ENCODE measurements around the gene BLOC1S1. TPM values are rescaled to one million over a fixed set of nuclear protein-coding genes. Genes with fewer than 3 reads are reported as not detected.

Gene BLOC1S1
- total and polyA plus RNA-seq, 2 experiments from 2014 or later = 133 to 159 TPM

DNA sequence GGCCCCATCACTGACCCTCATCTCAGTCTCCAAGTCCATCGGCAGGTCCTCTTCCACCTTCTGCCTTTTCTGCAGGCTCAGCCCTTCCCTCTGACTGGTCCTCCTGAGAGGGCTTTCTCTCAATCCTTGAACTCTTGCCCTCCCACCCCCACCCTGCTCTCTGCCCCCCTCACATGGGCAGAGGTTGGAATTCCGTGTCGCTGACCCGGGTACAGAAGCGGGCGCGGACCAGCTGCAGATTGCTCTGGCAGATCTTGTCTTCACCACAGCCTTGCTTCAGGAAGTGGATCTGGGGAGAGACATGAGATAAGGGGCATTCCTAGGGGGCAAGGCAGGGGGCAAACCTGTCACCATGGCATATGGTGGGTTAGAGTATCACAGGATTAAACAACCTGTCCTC, 20.5 kb upstream of the BLOC1S1 start:
- Histone ChIP-seq H3K36me3 (peaks cover 27% of the 10 kb centered on the region), H3K4me3 (no peak overlapping the region), H3K27me3 (no peaks in the 10 kb centered on the region), H3K4me1 (ENCODE audit: low read depth) (no peaks in the 10 kb centered on the region), H3K9me3 (ENCODE audit: low read depth) (no peaks in the 10 kb centered on the region), H3K27ac (no peak overlapping the region)
- TF ChIP-seq, protein P1, sequence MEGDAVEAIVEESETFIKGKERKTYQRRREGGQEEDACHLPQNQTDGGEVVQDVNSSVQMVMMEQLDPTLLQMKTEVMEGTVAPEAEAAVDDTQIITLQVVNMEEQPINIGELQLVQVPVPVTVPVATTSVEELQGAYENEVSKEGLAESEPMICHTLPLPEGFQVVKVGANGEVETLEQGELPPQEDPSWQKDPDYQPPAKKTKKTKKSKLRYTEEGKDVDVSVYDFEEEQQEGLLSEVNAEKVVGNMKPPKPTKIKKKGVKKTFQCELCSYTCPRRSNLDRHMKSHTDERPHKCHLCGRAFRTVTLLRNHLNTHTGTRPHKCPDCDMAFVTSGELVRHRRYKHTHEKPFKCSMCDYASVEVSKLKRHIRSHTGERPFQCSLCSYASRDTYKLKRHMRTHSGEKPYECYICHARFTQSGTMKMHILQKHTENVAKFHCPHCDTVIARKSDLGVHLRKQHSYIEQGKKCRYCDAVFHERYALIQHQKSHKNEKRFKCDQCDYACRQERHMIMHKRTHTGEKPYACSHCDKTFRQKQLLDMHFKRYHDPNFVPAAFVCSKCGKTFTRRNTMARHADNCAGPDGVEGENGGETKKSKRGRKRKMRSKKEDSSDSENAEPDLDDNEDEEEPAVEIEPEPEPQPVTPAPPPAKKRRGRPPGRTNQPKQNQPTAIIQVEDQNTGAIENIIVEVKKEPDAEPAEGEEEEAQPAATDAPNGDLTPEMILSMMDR (IDR thresholded peaks at IDR 0.05; ENCODE audit: low read depth, low read length) = no peak
- DNase-seq (ENCODE audit: low read depth in 1 of 2, low spot score in 1 of 2) = no peak

GRCh38 chr12:55696141-55696540, 19.7 kb upstream of the BLOC1S1 start:
- Histone ChIP-seq H3K4me3 (no peak overlapping the region), H3K4me1 (ENCODE audit: low read depth) (no peaks in the 10 kb centered on the region), H3K27ac (no peak overlapping the region), H3K9me3 (ENCODE audit: low read depth) (no peaks in the 10 kb centered on the region), H3K27me3 (no peaks in the 10 kb centered on the region), H3K36me3 (peaks cover 27% of the 10 kb centered on the region)
- no peak for DNase-seq (ENCODE audit: low read depth in 1 of 2, low spot score in 1 of 2)
- TF ChIP-seq, protein P1 (IDR thresholded peaks at IDR 0.05; ENCODE audit: low read depth, low read length) = no peak

GRCh38 chr12:55696796-55697462, 18.9 kb upstream of the BLOC1S1 start:
- TF ChIP-seq, protein P1 (IDR thresholded peaks at IDR 0.05; ENCODE audit: low read depth, low read length) = no peak
- Histone ChIP-seq H3K27ac (no peak overlapping the region), H3K4me3 (no peak overlapping the region), H3K36me3 (peaks cover 25% of the 10 kb centered on the region), H3K27me3 (no peaks in the 10 kb centered on the region), H3K4me1 (ENCODE audit: low read depth) (no peaks in the 10 kb centered on the region), H3K9me3 (ENCODE audit: low read depth) (no peaks in the 10 kb centered on the region)
- DNase-seq (ENCODE audit: low read depth in 1 of 2, low spot score in 1 of 2) = no peak

GRCh38 chr12:55697686-55698085, 18.2 kb upstream of the BLOC1S1 start:
- Histone ChIP-seq H3K4me3 (no peak overlapping the region), H3K27ac (no peak overlapping the region), H3K36me3 (peaks cover 23% of the 10 kb centered on the region), H3K9me3 (ENCODE audit: low read depth) (no peaks in the 10 kb centered on the region), H3K27me3 (no peaks in the 10 kb centered on the region), H3K4me1 (ENCODE audit: low read depth) (no peaks in the 10 kb centered on the region)
- TF ChIP-seq, protein P1 (IDR thresholded peaks at IDR 0.05; ENCODE audit: low read depth, low read length) = no peak
- DNase-seq (ENCODE audit: low read depth in 1 of 2, low spot score in 1 of 2) = no peak

- H3K9me3 ChIP-seq (ENCODE audit: low read depth) = no peaks in the 10 kb centered on the region
- no peaks in the 10 kb centered on the region for H3K27me3 ChIP-seq
- DNase-seq (ENCODE audit: low read depth in 1 of 2, low spot score in 1 of 2) = no peak
- TF ChIP-seq, protein P1 (IDR thresholded peaks at IDR 0.05; ENCODE audit: low read depth, low read length) = no peak
- no peak overlapping the region for H3K27ac ChIP-seq
- no peaks in the 10 kb centered on the region for H3K4me1 ChIP-seq (ENCODE audit: low read depth)
- no peak overlapping the region for H3K4me3 ChIP-seq
- H3K36me3 ChIP-seq = peaks cover 20% of the 10 kb centered on the region
These were observed 17.4 kb upstream of the BLOC1S1 start for GRCh38 chr12:55698241-55698955.

Data from cardiac muscle cell (in vitro differentiated cells and primary cell).